HPDE6-E6E7 (cell line): Measurements from ENCODE around the gene TAS1R3.

Source experiments
- DNase-seq: peaks from one replicate; pipeline ENCODE4 v3.0.0; 2011; ENCODE audit warnings: missing footprints; ENCODE audit errors: extremely low spot score

Gene TAS1R3

GRCh38 chr1:1324084-1324523, 7.0 kb upstream of the TAS1R3 start:
- DNase-seq = no peak

GRCh38 chr1:1324524-1325287, 6.4 kb upstream of the TAS1R3 start, which contains the start of the genes CPTP and INTS11:
Gene CPTP, plus strand, starts transcription at chr1:1324802. Its CDS starts 2,109 bp downstream, at chr1:1326911.
Gene INTS11, minus strand, starts transcription at chr1:1324660. Its CDS starts 52 bp downstream, at chr1:1324608.
- peak; percentile 92 for DNase-seq

GRCh38 chr1:1325288-1326074, 5.6 kb upstream of the TAS1R3 start:
- no peak for DNase-seq

DNA sequence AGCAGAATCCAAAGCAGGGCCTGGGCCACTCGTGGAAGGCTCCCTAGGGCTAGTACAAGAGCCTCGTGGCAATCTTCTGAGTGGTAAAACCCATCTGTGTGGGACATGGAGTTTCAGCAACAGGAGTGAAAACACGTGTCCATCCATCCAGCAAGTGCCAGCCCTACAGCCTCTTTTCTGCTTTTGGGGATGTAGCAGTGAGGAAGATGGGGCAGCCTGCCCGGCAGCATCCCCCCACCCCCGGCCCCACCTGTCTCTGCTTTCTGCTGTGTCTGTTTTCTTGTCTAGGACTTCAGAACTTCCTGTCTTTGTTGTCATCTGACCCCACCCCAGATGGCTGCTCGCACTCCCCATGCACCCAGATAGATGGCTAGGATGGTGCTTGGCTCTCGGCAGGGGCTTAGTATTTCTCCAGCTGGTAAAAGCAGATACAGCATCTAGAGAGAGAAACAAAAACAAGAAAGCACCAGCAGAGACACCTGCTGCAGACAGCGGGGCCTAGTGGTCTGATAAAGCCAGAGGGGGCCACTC, 4.9 kb upstream of the TAS1R3 start:
- no peak for DNase-seq

DNA sequence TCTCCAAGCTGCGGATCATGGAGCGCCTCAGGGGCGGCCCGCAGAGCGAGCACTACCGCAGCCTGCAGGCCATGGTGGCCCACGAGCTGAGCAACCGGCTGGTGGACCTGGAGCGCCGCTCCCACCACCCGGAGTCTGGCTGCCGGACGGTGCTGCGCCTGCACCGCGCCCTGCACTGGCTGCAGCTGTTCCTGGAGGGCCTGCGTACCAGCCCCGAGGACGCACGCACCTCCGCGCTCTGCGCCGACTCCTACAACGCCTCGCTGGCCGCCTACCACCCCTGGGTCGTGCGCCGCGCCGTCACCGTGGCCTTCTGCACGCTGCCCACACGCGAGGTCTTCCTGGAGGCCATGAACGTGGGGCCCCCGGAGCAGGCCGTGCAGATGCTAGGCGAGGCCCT, 3.8 kb upstream of the TAS1R3 start:
- DNase-seq = no peak

- no peak for DNase-seq
These were observed 2.8 kb upstream of the TAS1R3 start for GRCh38 chr1:1328254-1328653.

- DNase-seq = no peak
These were observed 1.5 kb upstream of the TAS1R3 start for GRCh38 chr1:1329304-1330210.

- DNase-seq = no peak
These were observed 563 bp upstream of the TAS1R3 start for GRCh38 chr1:1330366-1331067.

- DNase-seq = no peak
These were observed 1.1 kb downstream of the TAS1R3 start for GRCh38 chr1:1332031-1332755.

GRCh38 chr1:1332774-1333480, 1.8 kb downstream of the TAS1R3 start:
- no peak for DNase-seq

- DNase-seq = no peak
These were observed 2.6 kb downstream of the TAS1R3 start for GRCh38 chr1:1333551-1334241.

DNA sequence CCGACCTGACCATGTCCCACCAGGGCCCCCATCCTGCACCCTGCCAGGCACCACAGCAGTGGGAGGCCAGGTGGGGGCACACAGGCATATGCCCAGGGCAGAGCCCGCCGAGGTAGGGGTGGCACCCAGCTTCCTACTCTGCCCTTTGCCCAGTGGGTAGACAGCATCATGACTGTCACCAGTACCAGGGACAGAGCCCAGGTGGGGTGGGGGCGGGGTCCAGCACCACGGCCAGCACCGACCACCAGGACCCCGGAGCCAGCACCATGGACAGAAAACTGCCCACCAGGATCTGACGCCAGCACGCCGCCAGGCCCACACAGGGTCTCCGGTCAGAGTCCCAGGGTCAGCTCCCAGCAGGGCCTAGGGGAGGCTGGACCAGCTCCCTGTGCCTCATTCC, 3.8 kb downstream of the TAS1R3 start:
- DNase-seq = no peak

DNA sequence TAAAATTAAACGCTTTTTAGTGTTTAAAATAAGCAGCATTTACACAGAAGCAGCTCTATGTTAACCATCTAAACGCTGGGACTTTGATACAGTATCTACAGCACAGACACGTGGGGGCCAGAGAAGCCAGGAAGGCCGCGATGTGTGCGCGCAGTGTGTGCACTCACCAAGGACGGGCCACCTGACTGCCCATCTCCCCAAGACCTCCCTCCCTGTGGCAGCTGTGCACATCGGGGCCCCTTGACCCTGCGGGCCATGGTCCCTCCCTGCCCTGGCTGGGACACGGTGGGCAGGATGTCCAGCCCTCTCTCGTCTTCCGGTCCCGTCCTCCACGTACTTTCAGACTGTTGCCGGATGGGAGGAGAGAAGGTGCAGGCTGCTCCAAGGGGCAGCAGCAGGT, 4.2 kb downstream of the TAS1R3 start:
- no peak for DNase-seq

GRCh38 chr1:1335792-1336248, 4.7 kb downstream of the TAS1R3 start:
- DNase-seq = no peak

DNA sequence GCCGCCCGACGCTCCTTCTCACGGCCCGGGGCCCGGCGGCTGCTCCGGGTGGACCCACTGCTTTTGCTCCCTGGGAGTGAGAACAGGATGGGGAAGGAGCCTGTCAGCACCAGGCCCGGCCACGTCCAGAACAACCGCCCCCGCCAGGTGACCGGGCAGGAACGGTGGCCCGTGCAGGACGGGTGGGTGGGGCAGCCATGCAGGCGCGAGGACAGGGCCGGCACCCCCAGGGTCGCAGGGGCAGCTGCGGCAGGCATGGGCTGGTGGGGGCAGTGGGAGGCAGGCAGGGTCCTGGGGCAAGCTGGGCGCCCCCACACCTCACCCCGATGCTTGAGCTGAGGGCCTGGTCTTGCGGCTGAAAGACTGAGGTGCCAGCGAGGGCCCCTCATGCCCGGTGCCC, 5.4 kb downstream of the TAS1R3 start:
- no peak for DNase-seq

DNA sequence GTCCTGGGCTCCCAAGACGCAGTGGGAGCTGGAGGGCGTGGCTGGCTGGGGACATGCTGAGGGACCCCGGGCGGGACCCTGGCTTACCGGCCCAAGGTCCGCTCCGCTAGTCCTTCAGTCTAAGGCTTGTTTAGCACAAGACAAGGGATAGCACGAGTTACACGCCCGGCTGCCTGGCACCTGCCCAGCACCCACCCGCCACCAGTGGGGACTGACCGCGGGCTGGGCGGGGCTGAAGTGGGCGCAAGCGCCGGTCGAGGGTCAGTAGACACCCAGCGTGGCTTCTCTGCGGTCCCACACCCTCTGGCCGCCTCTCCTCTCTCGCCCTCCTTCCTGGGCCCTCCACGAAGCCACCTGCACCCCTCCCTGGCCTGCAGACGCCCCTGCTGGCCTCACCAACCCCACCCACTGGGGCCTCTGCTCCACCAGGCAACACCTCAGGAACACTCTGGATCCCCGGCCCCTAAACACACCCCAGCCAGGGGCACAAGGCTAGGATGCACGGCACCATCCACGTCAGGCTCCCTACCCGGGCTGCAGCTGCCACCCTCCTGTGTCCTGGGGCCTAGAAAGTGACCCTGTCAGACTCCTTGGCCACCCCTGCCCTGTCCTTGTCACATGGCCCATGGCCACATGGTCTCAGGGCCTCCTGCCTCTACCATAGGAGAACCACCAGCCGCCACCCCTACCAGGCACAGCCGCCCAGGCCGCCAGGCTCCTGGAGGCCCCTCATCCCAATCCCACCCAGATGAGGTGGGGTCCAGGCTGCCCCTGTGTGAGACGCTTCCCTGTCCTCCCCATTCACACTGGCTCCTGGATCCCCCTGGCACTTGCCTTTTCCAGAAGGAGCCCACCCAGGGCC, 6.1 kb downstream of the TAS1R3 start:
- DNase-seq = no peak

GRCh38 chr1:1337793-1338147, 6.7 kb downstream of the TAS1R3 start:
- DNase-seq = no peak

- no peak for DNase-seq
These were observed 7.2 kb downstream of the TAS1R3 start for GRCh38 chr1:1338278-1338677.
